AG08396 (cell line): ENCODE data around the gene TBCEL.
A peak's percentile ranks its signal among the peaks of the same experiment; 100 is the strongest.
"Not testable (repeated sequence)": the region's sequence is repeated elsewhere in the genome, so short reads cannot be mapped to it uniquely, and the experiment has no call there.

Experiments used
- DNase-seq: peaks from one replicate; pipeline ENCODE4 v3.0.0; 2012; ENCODE audit warnings: low spot score, mixed read lengths

The TBCEL gene

GRCh38 chr11:121106812-121107211 lies 82.9 kb downstream of the TBCEL start:
- no peak for DNase-seq

DNA sequence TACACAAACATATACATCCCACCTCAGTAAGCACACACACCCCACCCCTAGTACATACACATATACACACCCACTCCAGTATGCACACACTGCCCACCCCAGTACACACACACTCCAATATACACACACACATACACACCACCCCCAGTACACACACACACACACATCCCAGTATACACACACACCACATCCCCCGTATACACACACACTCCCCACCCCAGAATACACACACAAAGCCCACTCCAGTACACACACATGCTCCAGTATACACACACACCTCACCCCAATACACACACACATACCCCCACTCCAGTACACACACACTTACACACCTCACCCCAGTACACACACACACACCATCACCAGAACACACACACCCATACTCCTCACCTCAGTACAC lies 84.5 kb downstream of the TBCEL start:
- no peak for DNase-seq

GRCh38 chr11:121109471-121109870 lies 85.6 kb downstream of the TBCEL start:
- no peak for DNase-seq

DNA sequence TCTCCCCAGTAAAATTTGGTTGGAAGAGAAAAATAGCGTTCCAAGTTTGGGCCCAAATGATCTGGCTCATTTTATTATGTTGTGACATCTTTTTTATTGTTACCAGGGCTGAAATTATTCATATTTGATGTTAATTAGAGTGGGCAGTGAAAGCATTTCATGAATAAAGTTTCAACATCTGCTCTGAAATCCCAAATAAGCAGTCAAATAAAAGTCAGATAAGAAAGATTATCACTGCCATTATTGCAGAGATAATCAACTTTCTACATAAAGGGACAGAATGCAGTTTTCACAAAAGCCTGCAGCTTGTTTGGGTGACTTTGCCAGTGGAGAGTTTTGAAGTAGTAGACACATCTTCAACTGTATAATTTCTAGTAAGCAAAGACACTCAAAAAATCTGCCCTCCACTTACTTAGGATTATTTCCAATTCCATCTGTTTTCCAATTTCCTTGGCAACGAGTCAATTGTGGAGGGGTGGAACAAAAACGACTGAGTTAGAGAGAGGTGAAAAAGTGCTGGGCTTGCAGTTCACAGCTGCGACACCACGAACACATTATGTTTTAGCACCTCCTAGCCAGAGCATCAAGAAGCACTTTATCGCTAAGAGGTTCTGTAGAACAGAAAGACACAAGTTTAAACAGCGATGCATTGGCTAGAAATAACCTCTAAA lies 86.1 kb downstream of the TBCEL start:
- DNase-seq, result no peak

GRCh38 chr11:121110871-121111724 lies 87.2 kb downstream of the TBCEL start:
- no peak for DNase-seq

DNA sequence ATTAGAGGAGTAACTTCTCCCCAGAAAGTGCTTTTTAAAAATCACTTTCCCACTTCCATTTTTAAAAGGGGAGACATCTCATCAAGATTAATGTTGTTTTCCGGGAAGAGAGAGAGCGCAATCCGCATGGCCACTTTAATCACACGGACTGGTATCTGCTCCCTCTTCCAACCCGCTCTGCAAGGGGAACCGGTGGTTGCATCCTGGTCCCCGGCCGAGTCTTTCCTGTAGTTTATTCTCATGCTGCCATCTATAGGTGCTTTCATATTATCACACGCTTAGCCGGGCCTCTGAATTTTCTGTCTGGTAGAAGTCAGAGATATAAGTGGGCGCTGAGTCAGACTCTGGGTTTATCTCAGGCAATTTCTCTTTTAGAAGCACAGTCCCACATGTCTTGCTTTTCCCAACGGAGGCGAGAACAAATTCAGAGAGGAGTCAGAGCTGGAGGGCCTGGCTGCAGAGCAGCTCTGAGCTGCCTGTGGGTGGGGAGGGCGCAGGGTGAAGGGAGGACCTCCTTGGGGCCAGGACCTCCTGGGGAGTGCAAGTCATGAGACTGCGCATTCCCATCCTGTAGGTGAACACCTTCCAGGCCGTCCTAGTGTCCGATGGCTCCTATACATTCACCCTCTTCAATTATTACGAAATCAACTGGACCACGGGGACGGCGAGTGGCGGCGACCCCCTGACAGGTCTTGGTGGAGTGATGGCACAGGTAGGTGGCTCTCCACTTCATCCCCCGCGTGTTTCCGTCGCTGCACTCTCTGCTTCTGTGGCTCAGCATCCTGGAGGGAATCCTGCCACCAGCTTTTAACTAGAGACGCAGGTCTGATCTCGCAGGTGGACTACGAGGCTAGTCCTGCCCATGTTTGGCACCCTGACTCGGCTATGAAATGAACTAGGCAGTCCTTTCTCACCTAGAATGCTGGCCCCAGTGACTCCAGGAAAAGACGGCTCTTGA lies 88.9 kb downstream of the TBCEL start:
- peak; percentile 76 for DNase-seq

- no peak for DNase-seq
Measured at GRCh38 chr11:121113611-121114010, 89.7 kb downstream of the TBCEL start.

GRCh38 chr11:121115024-121115423 lies 91.1 kb downstream of the TBCEL start:
- not testable (repeated sequence) for DNase-seq

DNA sequence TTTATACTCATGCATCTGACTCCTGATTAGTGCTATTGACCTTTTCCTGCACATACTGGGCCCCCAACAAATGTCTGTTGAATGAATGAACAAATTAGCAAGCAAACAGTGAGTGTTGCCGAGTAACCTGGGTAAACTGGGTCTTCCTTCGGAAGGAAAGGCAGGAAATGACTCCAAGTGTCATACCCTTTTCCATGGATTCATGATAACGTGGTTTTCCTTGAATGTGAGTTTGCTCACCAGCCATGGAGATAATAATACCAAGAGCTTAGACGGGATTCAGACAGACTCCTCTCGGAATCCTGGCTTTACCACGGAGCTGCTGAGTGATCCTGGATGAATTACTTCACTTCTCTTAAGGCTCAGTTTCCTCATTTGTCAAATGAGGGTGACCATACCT lies 93.9 kb downstream of the TBCEL start:
- no peak for DNase-seq

GRCh38 chr11:121119440-121119839 lies 95.5 kb downstream of the TBCEL start:
- DNase-seq, result no peak

DNA sequence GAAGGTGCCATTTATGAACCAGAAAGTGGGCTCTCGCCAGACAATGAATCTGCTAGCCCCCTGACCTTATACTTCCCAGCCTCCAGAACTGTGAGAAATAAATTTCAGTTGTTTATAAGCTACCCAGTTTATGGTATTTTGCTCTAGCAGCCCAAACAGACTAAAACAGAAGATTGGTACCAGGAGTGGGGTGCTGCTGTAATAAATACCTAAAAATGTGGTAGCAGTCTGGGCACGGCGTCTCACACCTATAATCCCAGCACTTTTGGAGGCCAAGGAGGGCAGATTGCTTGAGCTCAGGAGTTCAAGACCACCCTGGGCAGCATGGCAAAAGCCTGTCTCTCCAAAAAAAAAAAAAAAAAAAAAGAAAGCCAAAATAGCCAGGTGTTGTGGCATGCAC lies 98.4 kb downstream of the TBCEL start:
- DNase-seq, result no peak

DNA sequence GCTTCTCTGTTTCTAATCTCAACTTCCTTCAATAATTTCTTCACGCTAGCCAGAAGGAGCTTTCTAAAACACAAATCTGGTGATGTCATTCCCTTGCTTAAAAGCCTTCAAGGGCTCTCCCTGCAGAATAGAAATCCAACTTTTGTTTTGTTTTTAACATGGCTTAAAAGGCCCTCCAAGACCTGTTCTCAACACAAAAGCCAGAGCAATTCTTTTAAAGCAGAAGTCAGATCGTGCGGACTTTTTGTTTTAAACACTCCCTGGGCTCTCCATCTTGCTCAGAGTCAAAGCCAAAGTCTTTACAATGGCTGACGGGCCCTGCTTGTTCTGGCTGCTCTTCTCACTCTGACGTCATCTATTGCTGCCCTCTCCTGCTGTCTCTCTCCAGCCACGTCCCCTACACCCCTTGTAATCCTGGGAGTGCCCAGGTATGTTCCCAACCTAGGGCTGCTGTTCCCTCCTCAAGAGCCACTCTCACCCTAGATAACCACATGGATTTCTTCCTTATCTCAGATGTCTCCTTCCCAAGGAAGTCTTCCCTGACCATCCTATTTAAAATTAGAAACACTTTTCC lies 99.7 kb downstream of the TBCEL start:
- no peak for DNase-seq

DNA sequence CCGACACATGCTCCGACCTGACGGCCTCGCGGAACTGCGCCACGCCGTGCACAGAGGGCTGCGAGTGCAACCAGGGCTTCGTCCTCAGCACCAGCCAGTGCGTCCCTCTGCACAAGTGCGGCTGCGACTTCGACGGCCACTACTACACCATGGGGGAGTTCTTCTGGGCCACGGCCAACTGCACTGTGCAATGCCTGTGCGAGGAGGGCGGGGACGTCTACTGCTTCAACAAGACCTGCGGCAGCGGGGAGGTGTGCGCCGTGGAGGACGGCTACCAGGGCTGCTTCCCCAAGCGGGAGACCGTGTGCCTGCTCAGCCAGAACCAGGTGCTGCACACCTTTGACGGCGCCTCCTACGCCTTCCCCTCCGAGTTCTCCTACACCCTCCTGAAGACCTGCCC lies 103.9 kb downstream of the TBCEL start:
- no peak for DNase-seq

DNA sequence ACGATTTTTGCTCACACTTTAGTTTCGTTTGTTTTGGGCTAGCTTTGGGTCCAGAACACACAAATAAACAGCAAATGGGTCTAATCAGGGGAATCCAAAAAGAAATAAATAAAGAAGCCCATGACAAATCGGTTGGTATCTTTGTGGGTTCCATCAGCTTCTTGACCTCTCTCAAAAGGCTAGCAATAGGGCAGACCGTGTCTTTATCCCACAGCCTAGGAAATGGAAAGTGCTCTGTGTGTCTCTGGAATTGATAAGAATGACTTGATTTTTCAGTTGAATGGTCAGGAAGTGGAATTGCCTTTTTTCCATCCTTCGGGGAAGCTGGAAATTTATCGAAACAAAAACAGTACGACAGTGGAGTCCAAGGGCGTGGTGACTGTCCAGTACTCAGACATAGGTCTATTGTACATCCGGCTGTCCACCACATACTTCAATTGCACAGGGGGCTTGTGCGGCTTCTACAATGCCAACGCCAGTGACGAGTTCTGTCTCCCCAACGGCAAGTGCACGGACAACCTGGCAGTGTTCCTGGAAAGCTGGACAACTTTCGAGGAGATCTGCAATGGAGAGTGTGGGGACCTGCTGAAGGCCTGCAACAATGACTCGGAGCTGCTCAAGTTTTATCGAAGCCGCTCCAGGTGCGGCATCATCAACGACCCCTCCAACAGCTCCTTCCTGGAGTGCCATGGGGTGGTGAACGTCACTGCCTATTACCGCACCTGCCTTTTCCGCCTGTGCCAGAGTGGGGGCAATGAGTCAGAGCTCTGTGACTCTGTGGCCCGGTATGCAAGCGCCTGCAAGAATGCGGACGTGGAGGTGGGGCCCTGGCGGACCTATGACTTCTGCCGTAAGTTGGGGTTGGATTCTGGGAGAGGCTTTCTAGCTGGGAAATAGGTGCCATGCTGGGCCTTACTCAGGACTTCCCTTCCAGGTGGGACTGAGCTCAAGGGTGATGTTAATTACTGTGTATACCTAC lies 105.7 kb downstream of the TBCEL start:
- DNase-seq, result no peak

- no peak for DNase-seq
Measured at GRCh38 chr11:121131656-121132055, 107.8 kb downstream of the TBCEL start.

- DNase-seq, result no peak
Measured at GRCh38 chr11:121132211-121132976, 108.5 kb downstream of the TBCEL start.

DNA sequence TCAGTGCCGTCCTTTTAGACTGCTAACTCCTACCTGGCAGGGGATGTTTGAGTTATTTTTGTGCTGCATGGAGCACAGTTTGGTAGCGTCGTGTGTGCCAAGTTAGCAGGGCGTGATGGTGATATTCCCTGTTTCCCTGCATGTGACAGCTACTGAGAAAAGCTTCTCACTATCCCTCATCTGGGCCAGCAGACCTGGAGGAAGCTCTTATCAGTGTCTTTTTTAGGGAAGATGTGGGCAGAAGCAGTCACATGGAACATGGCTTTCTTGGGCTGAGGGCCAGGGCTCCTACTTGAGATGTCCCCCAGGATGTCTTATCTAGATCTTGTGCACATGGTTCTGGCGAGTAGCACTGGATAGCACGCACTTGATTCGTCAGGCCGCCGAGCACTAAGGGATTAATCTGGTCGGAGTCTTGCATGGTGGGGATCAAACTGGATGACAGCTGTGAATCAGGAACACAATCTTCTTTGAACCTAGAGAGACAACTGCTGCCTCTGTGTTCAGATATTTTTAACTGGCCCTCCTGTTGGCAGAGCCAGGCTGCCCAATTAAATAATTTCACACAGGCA lies 110.9 kb downstream of the TBCEL start:
- DNase-seq, result no peak

DNA sequence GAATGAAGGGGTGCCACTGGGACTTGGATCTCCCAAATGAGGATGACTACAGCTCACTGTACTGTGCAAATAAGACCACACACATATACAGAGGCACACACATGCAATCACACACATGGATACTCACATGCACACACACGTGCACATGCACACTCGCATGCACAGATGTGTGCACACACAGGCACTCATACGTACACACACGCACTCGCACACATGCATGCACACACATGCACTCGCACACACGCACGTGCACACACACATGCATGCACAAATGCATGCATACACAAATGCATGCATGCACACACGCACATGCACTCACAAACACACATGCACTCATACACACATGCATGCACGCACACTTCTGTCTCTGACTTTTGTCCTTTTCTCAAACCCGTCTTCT lies 113.1 kb downstream of the TBCEL start:
- DNase-seq, result no peak

GRCh38 chr11:121138259-121138658 lies 114.4 kb downstream of the TBCEL start:
- no peak for DNase-seq

DNA sequence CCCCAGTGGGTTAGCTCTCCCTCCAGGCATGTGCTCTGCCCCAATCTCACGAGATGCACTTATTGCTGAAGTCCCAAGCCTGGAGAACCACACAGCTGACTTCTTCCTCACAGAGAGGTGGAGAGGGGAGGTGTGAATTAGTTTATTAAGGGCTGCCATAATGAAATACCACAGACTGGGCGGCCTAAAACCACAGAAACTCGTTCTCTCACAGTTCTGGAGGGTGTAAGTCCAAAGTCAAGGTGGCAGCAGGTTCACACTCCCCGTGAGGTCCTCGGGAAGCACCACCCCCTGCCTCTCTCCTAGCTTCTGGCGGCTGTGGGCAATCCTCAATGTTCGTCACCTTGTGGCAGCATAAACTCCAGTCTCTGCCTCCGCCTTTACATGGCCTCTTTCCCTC lies 116.5 kb downstream of the TBCEL start:
- DNase-seq, result no peak
